COLO829 (cell line): ENCODE data around the gene TBR1.

Experiments used
- DNase-seq: peaks from one replicate; pipeline ENCODE4 v3.0.0; 2012; ENCODE audit warnings: low spot score

Gene TBR1

DNA sequence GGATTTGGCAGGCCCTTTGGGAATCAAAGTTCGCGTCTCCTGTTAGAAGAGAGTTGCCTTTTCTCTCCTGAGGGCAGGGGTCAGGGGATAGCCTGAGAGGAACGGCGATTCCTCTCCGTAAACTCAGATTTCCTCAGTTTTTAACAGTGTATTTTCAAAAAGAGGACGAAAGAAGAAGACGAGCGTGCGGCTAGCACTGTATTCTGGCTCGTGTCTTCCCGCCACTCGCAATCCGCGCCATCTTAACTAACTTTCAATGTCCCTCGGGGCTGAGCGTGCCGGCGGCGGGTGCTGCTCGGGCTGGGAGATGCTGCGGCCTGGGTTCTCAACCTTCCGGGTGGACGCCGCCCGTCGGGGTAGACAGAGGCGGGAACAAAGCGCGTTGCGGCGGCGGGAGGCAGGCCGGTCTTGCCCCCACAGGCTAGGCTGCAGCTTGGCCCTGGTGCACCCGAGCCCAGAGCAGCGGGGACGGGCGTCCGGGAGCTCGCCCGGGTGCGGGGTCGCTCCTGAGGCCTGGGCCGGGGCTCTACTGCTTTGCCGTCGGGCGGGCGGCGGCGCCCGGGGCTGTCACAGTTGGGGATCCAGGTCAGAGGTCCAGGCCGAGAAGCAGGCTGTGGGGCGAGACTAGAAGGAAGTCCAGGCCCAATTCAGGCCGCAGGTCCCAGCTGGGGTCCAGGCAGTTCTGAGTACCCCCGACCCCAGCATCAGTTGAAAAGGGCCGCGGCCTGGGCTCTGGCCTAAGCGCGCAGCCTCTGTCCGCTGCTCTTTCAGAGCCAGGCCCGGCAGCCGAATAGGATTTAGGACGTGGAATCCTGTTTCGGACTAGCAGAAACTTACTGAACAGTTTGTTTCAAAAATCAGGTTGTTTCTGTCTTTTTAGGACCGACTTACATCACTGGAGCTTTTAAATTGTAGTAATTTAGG is 11.8 kb downstream of the TBR1 start:
- DNase-seq, result no peak

GRCh38 chr2:161430386-161430785 is 14.3 kb downstream of the TBR1 start:
- DNase-seq, result no peak

GRCh38 chr2:161432107-161432506 is 16.0 kb downstream of the TBR1 start:
- no peak for DNase-seq

- no peak for DNase-seq
Observed at GRCh38 chr2:161434118-161434517, 18.0 kb downstream of the TBR1 start.

- DNase-seq, result no peak
Observed at GRCh38 chr2:161436411-161436810, 20.3 kb downstream of the TBR1 start.

DNA sequence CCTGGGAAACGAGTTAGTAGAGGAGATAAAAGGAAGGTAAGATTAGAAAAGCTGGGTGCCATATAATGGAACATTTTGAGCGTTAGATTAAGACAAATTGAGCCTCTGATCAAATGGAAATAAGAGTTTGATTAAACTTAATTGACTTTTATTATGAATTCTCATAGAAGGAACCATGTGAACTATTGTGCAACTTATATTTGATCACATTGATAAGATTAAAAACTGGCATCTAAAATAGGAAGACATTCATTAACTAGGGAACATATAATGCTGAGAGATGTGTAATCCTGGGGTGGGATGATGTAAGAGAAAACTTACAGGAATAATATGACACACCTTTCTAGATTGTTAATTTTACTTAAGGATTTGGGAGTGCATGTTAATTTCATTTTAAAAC is 22.5 kb downstream of the TBR1 start:
- DNase-seq, result no peak

GRCh38 chr2:161445097-161445496 is 29.0 kb downstream of the TBR1 start:
- no peak for DNase-seq

DNA sequence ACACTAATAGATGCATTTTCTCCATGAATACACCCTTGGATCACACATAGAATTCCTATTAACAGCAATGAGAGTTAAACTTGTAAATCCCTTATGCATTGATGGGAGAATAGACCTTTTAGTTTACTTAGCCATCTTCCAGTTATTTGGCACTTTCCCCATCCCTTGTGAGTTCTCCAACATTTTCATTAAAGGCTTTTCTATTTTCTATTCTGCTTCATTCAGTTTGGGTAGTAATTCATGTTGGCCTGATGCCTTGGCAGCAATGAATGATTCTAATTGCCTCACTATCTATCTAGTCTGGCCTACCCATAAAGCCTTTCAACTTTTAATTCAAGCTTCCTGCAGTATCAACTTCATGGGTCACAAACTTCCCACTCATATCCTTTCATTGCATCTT is 32.3 kb downstream of the TBR1 start:
- DNase-seq, result no peak

GRCh38 chr2:161471631-161472030 is 55.5 kb downstream of the TBR1 start:
- no peak for DNase-seq

GRCh38 chr2:161474920-161475319 is 58.8 kb downstream of the TBR1 start:
- no peak for DNase-seq
